IPS DF 19.7 (cell line): ENCODE results near the gene DPYD.

Experiments used
- DNase-seq: peaks from one replicate; pipeline ENCODE4 v3.0.0-alpha.2; 2013; ENCODE audit warnings: low read depth, low spot score

DPYD gene

GRCh38 chr1:97920832-97921571 is at the start of gene DPYD:
TSS of gene DPYD (minus strand) at chr1:97921034. CDS start at chr1:97920922, 112 bp downstream.
- peak; percentile 86 for DNase-seq

GRCh38 chr1:97960470-97960869 is 39.6 kb upstream of the DPYD start:
- DNase-seq = no peak

GRCh38 chr1:97947695-97948094 is 26.9 kb upstream of the DPYD start:
- no peak for DNase-seq

DNA sequence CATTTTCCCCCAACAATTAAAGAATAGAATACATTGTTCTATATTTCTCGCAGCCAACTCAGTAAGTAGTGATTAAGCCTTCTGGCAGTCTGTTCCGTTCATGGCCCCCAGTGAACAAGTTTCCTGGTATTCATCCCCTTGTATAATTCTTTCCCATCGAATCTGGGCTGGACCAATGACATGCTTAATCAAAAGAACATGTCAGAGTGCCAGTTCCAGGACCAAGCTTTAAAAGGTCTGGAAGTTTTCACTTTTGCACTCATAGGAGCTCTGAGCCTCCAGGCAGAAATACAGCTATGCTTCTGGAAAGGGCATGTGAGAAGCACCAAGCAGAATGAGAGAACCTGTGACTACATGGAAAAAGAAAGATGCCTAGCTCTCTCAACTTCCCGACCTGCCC is 22.5 kb upstream of the DPYD start:
- no peak for DNase-seq

GRCh38 chr1:97942161-97943123 is 21.6 kb upstream of the DPYD start:
- no peak for DNase-seq

DNA sequence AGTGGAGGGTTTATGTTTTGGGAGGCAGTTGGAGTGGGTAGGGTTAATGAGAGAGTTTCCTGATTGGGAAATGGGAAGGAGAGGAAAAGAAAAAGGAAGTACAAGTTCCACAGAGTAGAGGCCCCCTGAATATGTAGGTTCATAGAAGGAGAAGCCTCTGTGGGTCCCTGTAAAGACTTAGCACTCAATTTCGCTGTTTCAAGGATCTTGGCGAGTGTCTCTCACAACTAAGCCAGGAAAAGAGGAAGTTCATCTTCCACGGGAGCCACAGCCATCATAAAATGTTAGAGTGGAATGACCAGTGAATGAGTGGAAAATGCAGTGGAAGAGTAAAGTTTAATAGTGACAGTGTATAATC is 17.4 kb upstream of the DPYD start:
- DNase-seq = no peak

DNA sequence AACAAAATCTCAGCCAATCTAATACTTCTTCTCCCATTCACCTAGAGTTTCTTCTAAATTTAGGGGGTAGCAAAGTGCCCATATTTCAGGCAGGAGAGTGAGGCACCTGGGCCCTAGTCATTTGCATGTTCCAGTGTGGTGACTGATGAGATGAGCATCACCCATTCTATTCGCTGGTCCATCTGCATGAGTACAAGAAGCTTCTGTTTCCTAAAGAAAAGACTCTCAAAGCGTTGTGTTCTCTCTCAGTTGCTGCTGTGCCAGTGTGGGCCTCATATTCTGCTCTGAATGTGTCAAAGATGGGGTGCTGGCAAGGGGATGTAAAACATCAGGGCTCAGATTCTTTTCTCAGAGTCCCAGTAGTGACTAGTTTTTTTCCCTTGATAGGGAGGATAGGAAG is 16.1 kb upstream of the DPYD start:
- DNase-seq = no peak

DNA sequence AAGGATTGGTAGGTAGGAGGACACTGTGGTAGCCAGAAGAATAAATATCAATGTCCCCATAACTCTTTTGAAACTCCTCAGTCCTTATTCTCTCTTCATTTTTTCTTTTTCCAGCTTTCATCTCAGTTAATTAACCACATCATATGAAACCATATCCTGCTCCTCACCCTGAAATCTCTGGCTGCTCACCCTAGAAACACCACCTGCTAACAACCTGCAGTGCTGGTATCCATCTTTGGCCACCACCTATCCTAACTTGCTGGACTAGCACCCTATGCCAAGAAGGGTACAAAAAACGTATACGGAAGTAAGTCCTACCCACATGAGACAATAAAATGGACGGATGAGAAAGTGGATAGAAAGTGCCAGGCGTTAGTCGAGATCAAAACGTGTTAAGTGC is 13.7 kb upstream of the DPYD start:
- no peak for DNase-seq

GRCh38 chr1:97929874-97930851 is 9.3 kb upstream of the DPYD start:
- no peak for DNase-seq

DNA sequence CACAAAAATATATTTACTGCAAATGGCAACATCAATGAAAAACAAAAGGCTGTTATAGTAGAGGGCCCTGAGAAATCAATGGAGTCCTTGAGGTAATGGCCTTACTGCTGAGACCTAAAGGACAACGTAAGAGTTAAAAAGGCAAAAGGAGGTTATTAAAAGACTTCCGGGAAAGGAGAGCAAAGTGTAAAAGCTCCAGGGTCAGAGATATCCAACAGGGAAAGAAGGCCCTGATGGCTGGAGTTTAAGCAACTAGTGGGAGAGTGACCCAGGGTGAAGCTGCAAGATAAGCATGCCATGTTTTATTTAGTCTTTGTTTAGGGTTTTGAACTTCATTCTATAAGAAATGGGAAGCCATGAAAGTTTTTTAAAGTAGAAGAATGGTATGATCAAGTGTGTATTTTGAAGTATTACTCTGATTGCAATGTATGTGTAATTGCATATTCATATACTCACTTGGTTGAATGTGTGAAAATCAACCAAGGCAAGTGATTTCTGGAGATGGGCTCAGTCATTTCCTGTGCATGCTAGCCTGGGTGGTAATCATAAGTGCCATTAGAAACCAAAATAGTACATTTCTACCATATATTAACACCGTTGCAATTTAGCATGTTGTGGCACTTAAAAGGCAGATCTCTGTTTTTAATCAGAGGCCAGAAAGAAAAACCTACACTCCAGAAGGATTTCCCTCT is 5.3 kb upstream of the DPYD start:
- DNase-seq = no peak

- DNase-seq = no peak
These were observed 4.3 kb upstream of the DPYD start for GRCh38 chr1:97925151-97925550.

- DNase-seq = no peak
These were observed 3.0 kb upstream of the DPYD start for GRCh38 chr1:97923811-97924210.

DNA sequence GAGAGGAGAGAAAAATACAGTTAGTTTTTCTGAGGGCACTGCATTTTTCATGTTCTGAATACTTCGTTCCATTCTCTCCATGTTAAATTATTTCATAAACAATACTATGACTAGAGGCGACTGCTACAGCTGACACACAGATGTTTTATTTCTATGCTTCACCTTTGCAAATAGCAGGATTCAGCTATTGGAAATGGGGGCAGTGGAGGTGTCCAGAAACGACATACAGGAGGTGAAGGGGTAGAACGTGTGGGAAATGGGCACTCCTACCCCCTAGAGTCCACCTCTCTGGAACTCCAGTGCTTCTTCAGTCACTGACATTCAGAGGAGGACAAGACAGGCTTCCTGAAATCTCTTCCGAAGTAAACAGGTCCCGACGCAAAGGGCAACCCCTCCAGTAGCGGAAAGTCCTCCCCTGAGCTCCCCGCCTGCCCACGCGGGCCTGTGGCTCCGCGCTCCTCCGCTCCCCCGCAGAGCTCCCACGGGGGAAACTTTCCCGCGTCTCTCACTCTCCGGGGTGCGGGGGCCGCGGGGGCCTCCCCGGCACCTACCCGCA is 480 bp downstream of the DPYD start:
- no peak for DNase-seq

- DNase-seq = no peak
These were observed 1.1 kb downstream of the DPYD start for GRCh38 chr1:97919585-97920261.

DNA sequence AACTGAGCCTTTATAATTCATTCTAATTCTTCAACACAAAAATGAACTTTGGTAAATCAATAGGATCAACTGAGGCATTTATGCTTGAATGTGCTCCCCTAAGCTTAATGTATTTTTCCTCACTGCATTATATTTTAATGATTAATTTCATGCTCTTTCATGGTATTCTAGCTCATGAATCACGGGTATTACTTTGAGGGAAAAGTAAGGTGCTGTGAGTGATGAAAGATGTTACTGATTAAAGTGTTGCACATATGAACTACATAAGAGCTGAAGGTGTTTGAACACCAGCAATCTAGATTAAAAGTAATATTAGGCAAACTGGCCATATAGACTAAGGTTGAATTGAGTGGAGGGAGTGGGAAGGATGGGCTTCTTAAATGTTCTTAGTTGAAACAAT is 1.9 kb downstream of the DPYD start:
- no peak for DNase-seq

DNA sequence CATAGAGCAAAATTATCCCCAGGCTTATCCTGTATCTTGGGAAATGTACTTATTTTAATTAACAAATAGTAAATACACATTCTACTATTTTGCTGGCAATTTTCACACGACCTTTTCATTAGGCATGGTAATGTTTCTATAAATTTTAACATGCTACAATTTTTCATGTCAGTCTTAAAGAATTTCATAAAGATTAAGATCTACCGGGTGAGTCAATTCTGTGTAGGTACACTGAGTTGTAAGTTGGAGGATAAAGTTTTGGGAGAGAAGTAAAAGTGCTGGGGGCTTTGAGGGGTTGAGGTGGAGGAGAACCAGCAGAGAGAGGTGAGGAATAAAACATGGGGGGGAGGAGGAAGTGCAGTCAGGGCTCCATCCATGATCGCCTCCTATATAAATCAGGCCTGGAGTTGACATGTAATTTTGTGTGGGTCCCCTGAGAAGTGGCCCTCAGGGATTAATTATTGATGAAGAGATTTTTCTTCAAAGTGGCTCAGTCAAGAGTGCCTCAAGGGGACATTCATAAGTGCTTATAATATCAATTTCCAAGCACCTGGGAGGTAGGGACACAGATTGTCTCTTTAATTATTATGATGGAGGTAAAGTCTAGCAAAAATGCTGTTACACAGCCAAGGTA is 7.2 kb downstream of the DPYD start:
- no peak for DNase-seq

- DNase-seq = no peak
These were observed 9.3 kb downstream of the DPYD start for GRCh38 chr1:97911266-97912215.

- no peak for DNase-seq
These were observed 11.6 kb downstream of the DPYD start for GRCh38 chr1:97909266-97909665.

DNA sequence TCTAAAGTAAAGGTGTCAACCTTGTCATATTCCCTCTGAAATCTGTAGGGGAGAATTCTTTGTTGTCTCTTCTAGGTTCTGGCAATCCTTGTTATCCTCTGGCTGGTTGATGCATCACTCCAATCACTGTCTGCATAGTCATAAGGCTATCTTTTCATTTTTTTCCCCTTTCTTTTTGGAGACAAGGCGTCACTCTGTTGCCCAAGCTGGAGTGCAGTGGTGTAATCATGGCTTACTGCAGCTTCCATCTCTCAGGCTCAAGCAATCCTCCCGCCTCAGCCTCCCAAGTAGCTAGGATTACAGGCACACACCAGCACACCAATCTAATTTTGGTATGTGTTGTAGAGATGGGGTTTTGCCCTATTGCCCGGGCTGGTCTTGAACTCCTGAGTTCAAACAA is 12.9 kb downstream of the DPYD start:
- DNase-seq = no peak
